HepG2 (cell line): ENCODE measurements around the gene CAMK2G. TPM values are rescaled to one million over a fixed set of nuclear protein-coding genes. Genes with fewer than 3 reads are reported as not detected.

Experiments used
- KAT8 ChIP-seq: IDR thresholded peaks from 2 replicates; pipeline ENCODE4 v1.6.1; 2016; ENCODE audit warnings: missing genetic modification reagents, missing compliant biosample characterization
- NFKB2 ChIP-seq: sonication (generic); formaldehyde crosslinking; IDR thresholded peaks from 2 replicates; pipeline ENCODE4 v1.4.0; 2020; ENCODE audit warnings: missing genetic modification reagents, borderline replicate concordance
- RFX5 ChIP-seq: IDR thresholded peaks from 2 replicates; pipeline ENCODE4 v1.6.1; 2011; ENCODE audit warnings: low read depth, low read length, improper control_type of control experiment
- SMC3 ChIP-seq: IDR thresholded peaks from 2 replicates; pipeline ENCODE4 v1.6.1; 2011; ENCODE audit warnings: low read length, improper control_type of control experiment
- SNAI1 ChIP-seq: sonication (generic); formaldehyde crosslinking; IDR thresholded peaks from 2 replicates; pipeline ENCODE4 v1.5.0; 2020; ENCODE audit warnings: mild to moderate bottlenecking, missing genetic modification reagents, borderline replicate concordance
- ZMYM2 ChIP-seq: sonication (generic); formaldehyde crosslinking; IDR thresholded peaks from 2 replicates; pipeline ENCODE4 v1.8.0; 2022; ENCODE audit warnings: mild to moderate bottlenecking, missing genetic modification reagents
- ZNF160 ChIP-seq: sonication (generic); formaldehyde crosslinking; IDR thresholded peaks from 2 replicates; pipeline ENCODE4 v1.8.0; 2022; ENCODE audit warnings: mild to moderate bottlenecking, inconsistent platforms, missing genetic modification reagents
- ZNF253 ChIP-seq: sonication (generic); formaldehyde crosslinking; IDR thresholded peaks from 2 replicates; pipeline ENCODE4 v1.8.0; 2022; ENCODE audit warnings: mild to moderate bottlenecking, missing genetic modification reagents, borderline replicate concordance
- ZNF367 ChIP-seq: sonication (generic); formaldehyde crosslinking; IDR thresholded peaks from 2 replicates; pipeline ENCODE4 v1.4.0; 2020; ENCODE audit warnings: missing genetic modification reagents, borderline replicate concordance
- ZNF569 ChIP-seq: sonication (generic); formaldehyde crosslinking; IDR thresholded peaks from 2 replicates; pipeline ENCODE4 v1.5.0; 2020; ENCODE audit warnings: mild to moderate bottlenecking, missing genetic modification reagents, moderate library complexity, borderline replicate concordance
- polyA plus RNA-seq, 8 experiments: library from polyadenylated mRNA; depleted of rRNA in 3 of 8; stranded (reverse) in 7 of 8; unstranded in 1 of 8; fragments of >200 nt; fragmentation: Illumina TruSeq in 4 of 8; extraction: Trizol in 4 of 8; gene quantifications; 2 replicates each; pipeline versions ENCODE4 v1.2.1 to v1.2.3, GENCODE V29; 2011 to 2016; ENCODE audit warnings: low read depth in 4 of 8, missing spikeins in 1 of 8, mixed read lengths in 1 of 8; ENCODE audit not compliant: insufficient read depth in 1 of 8
- total RNA-seq, 5 experiments: library from RNA; depleted of rRNA; stranded (reverse); fragments of >200 nt; fragmentation: Illumina TruSeq; extraction: Trizol; gene quantifications; 2 replicates each; pipeline ENCODE4 v1.2.3, GENCODE V29; 2016; ENCODE audit warnings: low read depth in 1 of 5
- TF ChIP-seq, protein P1 (sequence below): sonication (generic); formaldehyde crosslinking; IDR thresholded peaks from 2 replicates; pipeline ENCODE4 v1.4.0; 2020; ENCODE audit warnings: missing genetic modification reagents
- TF ChIP-seq, protein P2 (sequence below): sonication (generic); formaldehyde crosslinking; IDR thresholded peaks from 2 replicates; pipeline ENCODE4 v1.8.0; 2022; ENCODE audit warnings: missing genetic modification reagents, mild to moderate bottlenecking, borderline replicate concordance
- TF ChIP-seq, protein P3 (sequence below): sonication (generic); formaldehyde crosslinking; IDR thresholded peaks from 2 replicates; pipeline ENCODE4 v1.4.0; 2020; ENCODE audit warnings: mild to moderate bottlenecking, missing genetic modification reagents
- TF ChIP-seq, protein P4 (sequence below): sonication (generic); formaldehyde crosslinking; IDR thresholded peaks from 2 replicates; pipeline ENCODE4 v1.5.1; 2020; ENCODE audit warnings: missing genetic modification reagents, mild to moderate bottlenecking, borderline replicate concordance
- TF ChIP-seq, protein P5 (sequence below): sonication (generic); formaldehyde crosslinking; IDR thresholded peaks from 2 replicates; pipeline ENCODE4 v1.9.0; 2021; ENCODE audit warnings: missing genetic modification reagents, borderline replicate concordance

CAMK2G gene
- total and polyA plus RNA-seq, 2 of the 13 experiments (the other 11 are each of a cell fraction or from before 2014, with no cell fraction given), result 15.9 to 18.8 TPM

DNA sequence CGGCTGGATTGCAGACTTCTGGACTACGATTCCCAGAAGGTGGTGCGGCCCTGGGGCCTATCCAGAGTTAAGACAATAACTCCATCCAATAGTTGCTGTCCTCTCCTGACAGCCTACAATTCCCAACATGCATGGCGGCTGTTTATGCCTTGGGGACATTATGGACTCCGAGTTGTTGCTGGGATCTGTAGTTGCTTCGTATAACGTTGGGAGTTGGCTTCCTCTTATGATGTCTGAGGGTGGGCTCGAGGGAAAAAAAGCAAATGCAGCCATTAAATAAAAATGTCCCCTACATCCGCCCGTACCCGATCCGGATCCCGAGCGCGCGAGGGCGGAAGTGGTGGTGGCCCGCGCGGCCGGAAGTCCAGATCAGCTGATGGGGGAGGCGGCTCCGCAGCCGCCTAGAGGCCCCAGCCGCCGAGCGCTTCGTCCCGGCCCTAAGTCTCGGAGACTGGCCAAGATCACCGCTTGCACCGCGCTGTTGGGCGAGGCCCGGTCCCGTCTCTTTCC, 89.1 kb downstream of the CAMK2G start, which contains the start of gene ZSWIM8 (continued):
- TF ChIP-seq, protein P1, sequence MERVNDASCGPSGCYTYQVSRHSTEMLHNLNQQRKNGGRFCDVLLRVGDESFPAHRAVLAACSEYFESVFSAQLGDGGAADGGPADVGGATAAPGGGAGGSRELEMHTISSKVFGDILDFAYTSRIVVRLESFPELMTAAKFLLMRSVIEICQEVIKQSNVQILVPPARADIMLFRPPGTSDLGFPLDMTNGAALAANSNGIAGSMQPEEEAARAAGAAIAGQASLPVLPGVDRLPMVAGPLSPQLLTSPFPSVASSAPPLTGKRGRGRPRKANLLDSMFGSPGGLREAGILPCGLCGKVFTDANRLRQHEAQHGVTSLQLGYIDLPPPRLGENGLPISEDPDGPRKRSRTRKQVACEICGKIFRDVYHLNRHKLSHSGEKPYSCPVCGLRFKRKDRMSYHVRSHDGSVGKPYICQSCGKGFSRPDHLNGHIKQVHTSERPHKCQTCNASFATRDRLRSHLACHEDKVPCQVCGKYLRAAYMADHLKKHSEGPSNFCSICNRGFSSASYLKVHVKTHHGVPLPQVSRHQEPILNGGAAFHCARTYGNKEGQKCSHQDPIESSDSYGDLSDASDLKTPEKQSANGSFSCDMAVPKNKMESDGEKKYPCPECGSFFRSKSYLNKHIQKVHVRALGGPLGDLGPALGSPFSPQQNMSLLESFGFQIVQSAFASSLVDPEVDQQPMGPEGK (CRISPR knock-in tag), result peak; percentile 64
- TF ChIP-seq, protein P2, sequence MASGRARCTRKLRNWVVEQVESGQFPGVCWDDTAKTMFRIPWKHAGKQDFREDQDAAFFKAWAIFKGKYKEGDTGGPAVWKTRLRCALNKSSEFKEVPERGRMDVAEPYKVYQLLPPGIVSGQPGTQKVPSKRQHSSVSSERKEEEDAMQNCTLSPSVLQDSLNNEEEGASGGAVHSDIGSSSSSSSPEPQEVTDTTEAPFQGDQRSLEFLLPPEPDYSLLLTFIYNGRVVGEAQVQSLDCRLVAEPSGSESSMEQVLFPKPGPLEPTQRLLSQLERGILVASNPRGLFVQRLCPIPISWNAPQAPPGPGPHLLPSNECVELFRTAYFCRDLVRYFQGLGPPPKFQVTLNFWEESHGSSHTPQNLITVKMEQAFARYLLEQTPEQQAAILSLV (CRISPR knock-in tag), result no peak; the same call in 1 of the 2 replicates
- TF ChIP-seq, protein P3, sequence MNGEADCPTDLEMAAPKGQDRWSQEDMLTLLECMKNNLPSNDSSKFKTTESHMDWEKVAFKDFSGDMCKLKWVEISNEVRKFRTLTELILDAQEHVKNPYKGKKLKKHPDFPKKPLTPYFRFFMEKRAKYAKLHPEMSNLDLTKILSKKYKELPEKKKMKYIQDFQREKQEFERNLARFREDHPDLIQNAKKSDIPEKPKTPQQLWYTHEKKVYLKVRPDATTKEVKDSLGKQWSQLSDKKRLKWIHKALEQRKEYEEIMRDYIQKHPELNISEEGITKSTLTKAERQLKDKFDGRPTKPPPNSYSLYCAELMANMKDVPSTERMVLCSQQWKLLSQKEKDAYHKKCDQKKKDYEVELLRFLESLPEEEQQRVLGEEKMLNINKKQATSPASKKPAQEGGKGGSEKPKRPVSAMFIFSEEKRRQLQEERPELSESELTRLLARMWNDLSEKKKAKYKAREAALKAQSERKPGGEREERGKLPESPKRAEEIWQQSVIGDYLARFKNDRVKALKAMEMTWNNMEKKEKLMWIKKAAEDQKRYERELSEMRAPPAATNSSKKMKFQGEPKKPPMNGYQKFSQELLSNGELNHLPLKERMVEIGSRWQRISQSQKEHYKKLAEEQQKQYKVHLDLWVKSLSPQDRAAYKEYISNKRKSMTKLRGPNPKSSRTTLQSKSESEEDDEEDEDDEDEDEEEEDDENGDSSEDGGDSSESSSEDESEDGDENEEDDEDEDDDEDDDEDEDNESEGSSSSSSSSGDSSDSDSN, result peak; percentile 70; the same call in 1 of the 2 replicates
- TF ChIP-seq SNAI1 (CRISPR knock-in tag) (no peak), ZMYM2 (CRISPR knock-in tag) (no peak), ZNF160 (CRISPR knock-in tag) (0 out of 2 replicates have a peak, but pooled peaks have one; percentile 21), KAT8 (peak; percentile 83), ZNF367 (CRISPR knock-in tag) (no peak), SMC3 (no peak), RFX5 (no peak), NFKB2 (no peak), ZNF253 (CRISPR knock-in tag) (no peak), ZNF569 (CRISPR knock-in tag) (no peak)
- TF ChIP-seq, protein P4, sequence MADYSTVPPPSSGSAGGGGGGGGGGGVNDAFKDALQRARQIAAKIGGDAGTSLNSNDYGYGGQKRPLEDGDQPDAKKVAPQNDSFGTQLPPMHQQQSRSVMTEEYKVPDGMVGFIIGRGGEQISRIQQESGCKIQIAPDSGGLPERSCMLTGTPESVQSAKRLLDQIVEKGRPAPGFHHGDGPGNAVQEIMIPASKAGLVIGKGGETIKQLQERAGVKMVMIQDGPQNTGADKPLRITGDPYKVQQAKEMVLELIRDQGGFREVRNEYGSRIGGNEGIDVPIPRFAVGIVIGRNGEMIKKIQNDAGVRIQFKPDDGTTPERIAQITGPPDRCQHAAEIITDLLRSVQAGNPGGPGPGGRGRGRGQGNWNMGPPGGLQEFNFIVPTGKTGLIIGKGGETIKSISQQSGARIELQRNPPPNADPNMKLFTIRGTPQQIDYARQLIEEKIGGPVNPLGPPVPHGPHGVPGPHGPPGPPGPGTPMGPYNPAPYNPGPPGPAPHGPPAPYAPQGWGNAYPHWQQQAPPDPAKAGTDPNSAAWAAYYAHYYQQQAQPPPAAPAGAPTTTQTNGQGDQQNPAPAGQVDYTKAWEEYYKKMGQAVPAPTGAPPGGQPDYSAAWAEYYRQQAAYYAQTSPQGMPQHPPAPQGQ (CRISPR knock-in tag), result no peak
- TF ChIP-seq, protein P5, sequence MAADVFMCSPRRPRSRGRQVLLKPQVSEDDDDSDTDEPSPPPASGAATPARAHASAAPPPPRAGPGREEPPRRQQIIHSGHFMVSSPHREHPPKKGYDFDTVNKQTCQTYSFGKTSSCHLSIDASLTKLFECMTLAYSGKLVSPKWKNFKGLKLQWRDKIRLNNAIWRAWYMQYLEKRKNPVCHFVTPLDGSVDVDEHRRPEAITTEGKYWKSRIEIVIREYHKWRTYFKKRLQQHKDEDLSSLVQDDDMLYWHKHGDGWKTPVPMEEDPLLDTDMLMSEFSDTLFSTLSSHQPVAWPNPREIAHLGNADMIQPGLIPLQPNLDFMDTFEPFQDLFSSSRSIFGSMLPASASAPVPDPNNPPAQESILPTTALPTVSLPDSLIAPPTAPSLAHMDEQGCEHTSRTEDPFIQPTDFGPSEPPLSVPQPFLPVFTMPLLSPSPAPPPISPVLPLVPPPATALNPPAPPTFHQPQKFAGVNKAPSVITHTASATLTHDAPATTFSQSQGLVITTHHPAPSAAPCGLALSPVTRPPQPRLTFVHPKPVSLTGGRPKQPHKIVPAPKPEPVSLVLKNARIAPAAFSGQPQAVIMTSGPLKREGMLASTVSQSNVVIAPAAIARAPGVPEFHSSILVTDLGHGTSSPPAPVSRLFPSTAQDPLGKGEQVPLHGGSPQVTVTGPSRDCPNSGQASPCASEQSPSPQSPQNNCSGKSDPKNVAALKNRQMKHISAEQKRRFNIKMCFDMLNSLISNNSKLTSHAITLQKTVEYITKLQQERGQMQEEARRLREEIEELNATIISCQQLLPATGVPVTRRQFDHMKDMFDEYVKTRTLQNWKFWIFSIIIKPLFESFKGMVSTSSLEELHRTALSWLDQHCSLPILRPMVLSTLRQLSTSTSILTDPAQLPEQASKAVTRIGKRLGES, result no peak
